ENCODE results near the gene ABCD3. TPM values are rescaled to one million over a fixed set of nuclear protein-coding genes. Genes with fewer than 3 reads are reported as not detected.
A peak's percentile ranks its signal among the peaks of the same experiment; 100 is the strongest.
"Not testable (repeated sequence)": the region's sequence is repeated elsewhere in the genome, so short reads cannot be mapped to it uniquely, and the experiment has no call there.

The ABCD3 gene
- 10 to 100 TPM; 33.7 to 34.0 TPM for total RNA-seq

DNA sequence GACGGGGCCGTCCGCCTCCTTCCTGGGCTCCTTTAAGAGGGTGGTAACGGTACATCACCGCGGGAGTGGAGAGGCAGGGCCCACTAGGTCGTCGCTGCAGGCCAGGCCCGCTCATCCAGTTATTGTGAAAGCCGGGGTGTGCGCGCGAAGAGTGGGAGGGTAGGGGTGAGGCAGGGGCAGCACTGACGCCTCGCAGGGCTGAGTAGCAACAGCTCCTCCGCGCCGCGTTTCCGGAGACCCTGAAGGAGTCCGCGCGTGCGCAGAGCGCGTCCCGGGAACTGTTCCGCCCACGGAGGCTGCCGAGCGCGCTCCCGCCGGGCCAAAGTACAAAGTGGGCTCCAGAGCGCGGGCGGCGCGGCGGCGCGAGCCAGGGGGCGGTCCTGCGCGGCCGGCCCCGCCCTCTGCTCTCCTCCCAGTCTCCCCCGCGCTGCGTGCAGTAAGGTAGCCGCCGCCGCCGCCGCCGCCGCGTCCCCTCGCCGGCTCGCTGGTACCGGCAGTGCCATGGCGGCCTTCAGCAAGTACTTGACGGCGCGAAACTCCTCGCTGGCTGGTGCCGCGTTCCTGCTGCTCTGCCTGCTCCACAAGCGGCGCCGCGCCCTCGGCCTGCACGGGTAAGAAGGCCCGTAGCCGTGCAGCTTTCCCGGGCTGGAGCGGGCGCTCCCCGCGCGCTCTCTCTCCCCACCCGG, at the start of gene ABCD3:
Gene ABCD3, plus strand, starts transcription at position 412 of the 686 bp plus-strand sequence. Its CDS starts 90 bp downstream, at position 502.
- H3K4me3 Mint-ChIP-seq, result no peak within 1 kb of the TSS
- POLR2A ChIA-PET, result interaction anchor here (1.4 kb wide), 1 partner anchor 34 kb away, joined by 5 read pairs; no protein-coding TSS in a partner anchor
- intact Hi-C loops (cut with micrococcal nuclease), result loop anchor here (1.0 to 5.0 kb wide), 8 partner anchors 34 to 1071 kb away; partner anchors contain the start of genes ALG14, ARHGAP29, DR1 and F3
- peaks cover 35% of the 10 kb centered on the region for H3K4me1 Mint-ChIP-seq (ENCODE audit: low read depth)
- CTCF ChIA-PET, result no interaction called here
- no peaks in the 10 kb centered on the region for H3K9me3 Mint-ChIP-seq
- no peaks in the 10 kb centered on the region for H3K36me3 Mint-ChIP-seq
- peak within 1 kb of the TSS; percentile 55 for H3K27ac Mint-ChIP-seq
- peak; percentile 98 for DNase-seq
- H3K27me3 Mint-ChIP-seq, result peaks cover 2% of the 10 kb centered on the region

DNA sequence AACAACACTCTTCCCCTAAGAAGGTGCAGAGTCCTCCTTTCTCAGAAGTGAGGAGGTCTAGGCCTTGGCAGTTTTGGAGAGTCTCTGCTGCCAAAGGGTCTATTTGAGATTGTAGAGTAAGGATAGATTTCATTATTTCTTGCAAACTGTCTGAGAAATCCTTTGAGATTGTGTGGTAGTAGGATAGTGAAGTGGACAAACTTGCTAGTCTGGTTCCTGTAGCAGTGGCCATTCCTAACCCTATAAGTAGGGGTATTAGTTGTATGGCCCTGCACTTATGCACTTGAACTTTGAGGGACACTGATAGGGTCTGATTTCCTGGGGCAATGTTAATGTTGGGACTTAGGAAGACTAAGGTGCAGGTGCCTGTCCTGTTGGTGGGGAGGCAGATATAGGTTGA, 45.4 kb upstream of the ABCD3 start:
- peaks cover 35% of the 10 kb centered on the region for H3K27me3 Mint-ChIP-seq
- H3K27ac Mint-ChIP-seq; H3K36me3 Mint-ChIP-seq; POLR2A ChIA-PET; H3K4me1 Mint-ChIP-seq (ENCODE audit: low read depth); CTCF ChIA-PET; H3K9me3 Mint-ChIP-seq; DNase-seq; H3K4me3 Mint-ChIP-seq; intact Hi-C loops (cut with micrococcal nuclease): not testable (repeated sequence)

DNA sequence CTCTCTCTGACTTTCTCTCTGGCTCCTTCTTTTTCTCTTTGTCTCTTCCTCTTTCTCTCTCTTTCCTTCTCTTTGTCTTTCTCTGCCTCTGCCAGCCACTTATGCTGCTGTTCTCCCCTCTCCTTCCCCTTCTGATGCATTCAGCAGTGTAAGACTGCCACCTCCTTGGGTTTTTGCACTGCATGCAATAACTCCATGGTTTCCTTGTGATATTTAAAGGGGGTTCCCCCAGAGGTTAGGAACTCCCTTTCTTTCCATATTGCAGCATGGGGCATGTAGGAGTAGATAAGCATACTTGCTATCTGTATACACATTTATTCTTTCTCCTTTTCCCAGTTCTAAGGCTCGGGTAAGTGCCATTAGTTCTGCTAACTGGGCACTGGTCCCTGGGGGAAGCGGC, 44.9 kb upstream of the ABCD3 start:
- H3K9me3 Mint-ChIP-seq; H3K27ac Mint-ChIP-seq; CTCF ChIA-PET; POLR2A ChIA-PET; H3K4me1 Mint-ChIP-seq (ENCODE audit: low read depth); DNase-seq; H3K36me3 Mint-ChIP-seq; H3K4me3 Mint-ChIP-seq; intact Hi-C loops (cut with micrococcal nuclease): not testable (repeated sequence)
- peaks cover 33% of the 10 kb centered on the region for H3K27me3 Mint-ChIP-seq

DNA sequence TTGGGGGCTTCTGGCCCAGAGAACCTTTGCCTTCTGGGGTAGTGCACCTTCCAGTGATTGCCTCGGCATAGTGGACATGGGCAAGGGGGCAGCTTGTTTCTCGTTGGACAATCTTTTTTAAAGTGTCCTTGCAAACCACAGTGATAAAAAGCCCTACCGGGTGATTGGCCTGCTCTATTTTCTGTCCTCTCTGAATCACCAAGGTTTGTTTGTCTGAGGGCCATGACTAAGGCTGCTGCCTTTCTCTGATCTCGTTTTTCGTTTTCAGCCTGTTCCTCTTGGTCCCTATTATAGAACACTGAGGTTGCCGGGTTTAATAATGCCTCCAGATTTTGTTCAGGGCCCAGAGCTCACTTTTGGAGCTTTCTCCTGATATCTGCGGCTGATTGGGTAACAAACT, 42.5 kb upstream of the ABCD3 start:
- H3K4me3 Mint-ChIP-seq; H3K27ac Mint-ChIP-seq; intact Hi-C loops (cut with micrococcal nuclease); H3K36me3 Mint-ChIP-seq; H3K9me3 Mint-ChIP-seq; DNase-seq; H3K4me1 Mint-ChIP-seq (ENCODE audit: low read depth); CTCF ChIA-PET; POLR2A ChIA-PET: not testable (repeated sequence)
- H3K27me3 Mint-ChIP-seq, result peaks cover 29% of the 10 kb centered on the region

DNA sequence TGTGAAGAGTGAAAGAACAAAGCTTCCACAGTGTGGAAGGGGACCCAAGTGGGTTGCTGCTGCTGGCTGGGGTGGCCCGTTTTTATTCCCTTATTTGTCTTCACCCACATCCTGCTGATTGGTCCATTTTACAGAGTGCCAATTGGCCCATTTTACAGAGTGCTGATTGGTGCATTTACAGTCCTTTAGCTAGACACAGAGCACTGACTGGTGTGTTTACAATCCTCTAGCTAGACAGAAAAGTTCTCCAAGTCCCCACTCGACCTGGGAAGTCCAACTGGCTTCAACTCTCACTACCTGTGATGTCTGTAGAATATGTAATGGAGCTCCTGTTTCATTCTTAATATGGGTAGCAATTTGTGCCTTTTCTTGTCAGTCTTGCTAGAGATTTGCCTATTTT, 39.7 kb upstream of the ABCD3 start:
- CTCF ChIA-PET; H3K4me3 Mint-ChIP-seq; intact Hi-C loops (cut with micrococcal nuclease); H3K9me3 Mint-ChIP-seq; H3K36me3 Mint-ChIP-seq; POLR2A ChIA-PET; H3K4me1 Mint-ChIP-seq (ENCODE audit: low read depth); DNase-seq; H3K27ac Mint-ChIP-seq: not testable (repeated sequence)
- H3K27me3 Mint-ChIP-seq, result peaks cover 17% of the 10 kb centered on the region

- Mint-ChIP-seq H3K9me3 (no peaks in the 10 kb centered on the region), H3K27ac (no peak overlapping the region), H3K4me1 (ENCODE audit: low read depth) (peaks cover 10% of the 10 kb centered on the region), H3K4me3 (no peak overlapping the region), H3K36me3 (no peaks in the 10 kb centered on the region), H3K27me3 (peaks cover 17% of the 10 kb centered on the region)
- ChIA-PET CTCF (no interaction called here), POLR2A (no interaction called here)
- intact Hi-C loops (cut with micrococcal nuclease), result no loop called here
- no peak for DNase-seq
Measured at GRCh38 chr1:94379615-94380014, 38.6 kb upstream of the ABCD3 start.

- Mint-ChIP-seq H3K9me3 (no peaks in the 10 kb centered on the region), H3K27ac (no peak overlapping the region), H3K27me3 (peaks cover 9% of the 10 kb centered on the region), H3K36me3 (no peaks in the 10 kb centered on the region), H3K4me1 (ENCODE audit: low read depth) (peaks cover 21% of the 10 kb centered on the region), H3K4me3 (no peak overlapping the region)
- POLR2A ChIA-PET, result no interaction called here
- intact Hi-C loops (cut with micrococcal nuclease), result no loop called here
- CTCF ChIA-PET, result no interaction called here
- no peak for DNase-seq
Measured at GRCh38 chr1:94382201-94382600, 36.0 kb upstream of the ABCD3 start.

DNA sequence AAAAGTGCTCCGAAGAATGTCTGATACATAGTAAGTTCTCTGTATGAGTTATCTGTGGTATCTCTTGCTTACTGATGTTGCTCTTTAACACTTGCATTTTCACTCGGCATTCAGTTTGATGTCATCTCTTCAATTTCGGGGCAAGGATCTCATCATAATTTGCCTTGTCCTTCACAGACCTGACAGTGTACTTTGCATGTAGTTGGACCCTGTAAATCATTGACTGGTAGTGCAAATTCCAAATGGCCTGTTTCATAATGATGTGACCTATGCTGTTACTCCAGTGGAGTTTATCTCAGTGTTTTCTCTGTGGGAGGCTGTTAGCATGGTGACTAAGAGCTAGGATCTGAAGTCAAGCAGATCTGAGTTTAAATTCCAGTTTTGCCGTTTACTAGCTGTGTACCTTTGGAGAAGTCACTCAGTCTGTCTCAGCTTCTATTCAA, 34.2 kb upstream of the ABCD3 start:
- ChIA-PET POLR2A (interaction anchor here (0.6 kb wide), 1 partner anchor 33 kb away, joined by 5 read pairs; no protein-coding TSS in a partner anchor), CTCF (interaction anchor here (1.1 kb wide), 1 partner anchor 79 kb away, joined by 3 read pairs; no protein-coding TSS in a partner anchor)
- Mint-ChIP-seq H3K27me3 (peaks cover 9% of the 10 kb centered on the region), H3K4me1 (ENCODE audit: low read depth) (peaks cover 21% of the 10 kb centered on the region), H3K27ac (peak overlapping the region; percentile 29), H3K36me3 (no peaks in the 10 kb centered on the region), H3K4me3 (no peak overlapping the region), H3K9me3 (peaks cover 4% of the 10 kb centered on the region)
- intact Hi-C loops (cut with micrococcal nuclease), result loop anchor here (1.0 kb wide), 3 partner anchors 34 to 347 kb away; partner anchors contain the start of gene ABCD3
- DNase-seq, result peak; percentile 16

DNA sequence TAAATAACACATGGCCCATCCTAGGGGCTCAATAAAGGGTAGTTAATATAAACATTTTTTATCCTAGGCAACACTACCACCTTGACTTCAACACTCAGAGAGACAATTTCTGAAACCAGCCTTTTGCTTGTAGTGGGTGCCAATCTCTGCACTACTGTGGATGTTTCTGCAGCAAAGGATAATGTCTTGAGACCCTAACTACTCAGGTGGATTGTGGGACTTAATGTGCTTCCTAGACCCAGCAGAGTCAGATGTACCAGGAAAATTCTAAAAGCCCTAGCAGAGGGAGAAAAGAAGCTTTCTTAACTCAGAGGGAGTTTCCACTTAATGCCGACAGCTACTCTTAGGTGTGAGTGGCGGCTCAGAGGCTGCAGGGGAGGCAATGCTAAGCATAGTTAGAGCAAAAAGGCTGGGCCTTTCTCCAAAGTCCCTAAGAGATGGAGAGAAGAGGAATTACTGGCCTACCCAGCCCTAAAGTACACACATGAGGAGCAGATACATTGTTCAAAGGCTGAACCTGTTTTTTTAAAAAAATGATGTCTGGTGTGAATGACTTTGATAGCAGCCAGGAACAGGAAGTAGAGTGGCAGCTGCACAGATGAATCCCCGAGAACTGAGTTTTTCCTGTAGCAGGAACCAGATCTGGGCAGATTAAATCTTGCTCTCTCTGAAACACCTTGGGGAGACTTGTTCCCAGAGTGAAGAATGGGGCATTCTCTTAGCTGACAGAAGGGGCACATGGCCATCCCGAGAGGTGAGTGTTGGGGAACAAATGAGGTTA, 33.5 kb upstream of the ABCD3 start:
- peak overlapping the region; percentile 72 for H3K27ac Mint-ChIP-seq
- peaks cover 10% of the 10 kb centered on the region for H3K9me3 Mint-ChIP-seq
- ChIA-PET CTCF (interaction anchor here (1.1 kb wide), 1 partner anchor 79 kb away, joined by 3 read pairs; no protein-coding TSS in a partner anchor), POLR2A (interaction anchor here (0.6 kb wide), 1 partner anchor 33 kb away, joined by 5 read pairs; no protein-coding TSS in a partner anchor)
- peak; percentile 24 for DNase-seq
- intact Hi-C loops (cut with micrococcal nuclease), result loop anchor here (1.0 kb wide), 3 partner anchors 34 to 347 kb away; partner anchors contain the start of gene ABCD3
- no peaks in the 10 kb centered on the region for H3K36me3 Mint-ChIP-seq
- peaks cover 4% of the 10 kb centered on the region for H3K27me3 Mint-ChIP-seq
- no peak overlapping the region for H3K4me3 Mint-ChIP-seq
- H3K4me1 Mint-ChIP-seq (ENCODE audit: low read depth), result peaks cover 21% of the 10 kb centered on the region

DNA sequence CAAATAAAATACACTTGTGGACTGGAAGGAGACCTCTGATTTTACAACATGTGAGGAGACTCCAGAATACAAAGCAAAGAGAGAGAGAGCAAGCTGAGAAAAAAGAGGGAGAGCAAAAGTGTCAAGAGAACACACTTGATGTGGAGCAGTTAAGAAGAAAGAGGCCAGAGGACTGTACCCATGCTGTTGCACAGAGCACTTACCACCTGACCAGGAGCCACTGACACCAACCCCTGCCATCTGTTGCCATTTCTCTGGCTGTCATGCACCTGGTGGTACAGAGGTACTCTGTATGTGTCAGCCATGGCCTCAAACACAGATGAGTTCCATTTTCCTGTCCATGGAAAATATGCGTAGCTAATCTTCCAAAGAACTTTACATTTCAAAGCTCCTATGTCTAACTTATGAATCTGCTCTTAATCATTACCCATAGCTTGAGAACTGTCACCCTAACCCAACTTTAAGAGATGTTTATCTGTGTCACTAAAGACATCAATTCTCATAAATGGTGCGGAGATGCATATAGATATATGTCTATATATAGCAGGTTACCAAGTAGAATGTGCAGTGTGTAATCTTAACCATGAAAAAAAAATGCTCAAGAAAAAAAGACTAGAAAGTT, 32.8 kb upstream of the ABCD3 start:
- peaks cover 2% of the 10 kb centered on the region for H3K27me3 Mint-ChIP-seq
- peaks cover 21% of the 10 kb centered on the region for H3K4me1 Mint-ChIP-seq (ENCODE audit: low read depth)
- peak; percentile 45 for DNase-seq
- no peaks in the 10 kb centered on the region for H3K36me3 Mint-ChIP-seq
- intact Hi-C loops (cut with micrococcal nuclease), result no loop called here
- POLR2A ChIA-PET, result no interaction called here
- no peak overlapping the region for H3K4me3 Mint-ChIP-seq
- H3K9me3 Mint-ChIP-seq, result peaks cover 13% of the 10 kb centered on the region
- CTCF ChIA-PET, result interaction anchor here (0.6 to 1.1 kb wide), 2 partner anchors 21 to 78 kb away, joined by 3 to 5 read pairs; no protein-coding TSS in a partner anchor
- peak overlapping the region; percentile 72 for H3K27ac Mint-ChIP-seq

- Mint-ChIP-seq H3K4me1 (ENCODE audit: low read depth) (peaks cover 13% of the 10 kb centered on the region), H3K27me3 (peaks cover 10% of the 10 kb centered on the region), H3K4me3 (no peak overlapping the region), H3K36me3 (no peaks in the 10 kb centered on the region), H3K27ac (no peak overlapping the region), H3K9me3 (peaks cover 15% of the 10 kb centered on the region)
- ChIA-PET POLR2A (no interaction called here), CTCF (no interaction called here)
- DNase-seq, result no peak
- intact Hi-C loops (cut with micrococcal nuclease), result no loop called here
Measured at GRCh38 chr1:94389298-94389697, 28.9 kb upstream of the ABCD3 start.

DNA sequence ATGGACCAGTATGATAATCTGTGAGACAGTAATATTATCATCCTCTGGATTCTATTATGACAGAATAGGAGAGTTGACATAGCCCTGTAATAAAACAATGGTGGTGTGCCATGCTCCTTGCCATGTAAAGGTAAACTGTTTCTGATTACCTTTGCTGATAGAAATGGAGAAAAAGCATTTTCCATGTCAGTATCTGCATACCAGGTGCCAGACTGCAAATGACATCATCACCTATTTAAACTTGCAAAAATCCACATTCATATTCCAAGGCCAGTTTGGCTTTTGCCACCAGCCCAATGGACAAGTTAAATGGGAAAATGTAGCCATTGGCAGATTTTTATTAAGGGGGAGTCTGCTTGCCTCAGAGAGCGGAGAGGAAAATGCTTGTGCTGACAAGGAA, 23.9 kb upstream of the ABCD3 start:
- no peak overlapping the region for H3K27ac Mint-ChIP-seq

More for the DNA sequence above, 23.9 kb upstream of the ABCD3 start:
- Mint-ChIP-seq H3K9me3 (peaks cover 9% of the 10 kb centered on the region), H3K4me1 (ENCODE audit: low read depth) (no peaks in the 10 kb centered on the region), H3K27me3 (peaks cover 12% of the 10 kb centered on the region), H3K4me3 (no peak overlapping the region), H3K36me3 (no peaks in the 10 kb centered on the region)
- POLR2A ChIA-PET, result no interaction called here
- DNase-seq, result no peak
- CTCF ChIA-PET, result no interaction called here
- intact Hi-C loops (cut with micrococcal nuclease), result no loop called here
